ENCODE results near the gene HK3.

Gene HK3

DNA sequence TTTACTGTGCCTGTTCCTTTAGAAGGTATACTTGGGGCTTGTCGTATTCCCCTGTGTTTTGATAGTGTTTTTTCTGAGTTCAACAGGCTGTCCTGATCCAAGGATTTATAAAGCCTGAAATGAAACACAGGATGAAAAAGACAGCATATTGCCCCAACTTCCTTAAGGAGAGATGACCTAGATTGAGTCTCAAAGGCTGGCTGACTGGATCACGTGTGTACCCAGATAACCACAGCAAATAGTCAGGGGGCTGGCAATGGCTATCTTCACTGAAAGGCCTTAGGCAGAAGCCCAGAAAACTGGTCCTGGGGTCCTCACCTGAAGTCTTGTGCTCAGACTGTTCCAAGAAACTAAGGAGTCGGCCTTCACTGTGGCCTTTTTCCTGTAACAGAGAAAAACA, 7.7 kb upstream of the HK3 start:
- TF ChIP-seq, protein P1, sequence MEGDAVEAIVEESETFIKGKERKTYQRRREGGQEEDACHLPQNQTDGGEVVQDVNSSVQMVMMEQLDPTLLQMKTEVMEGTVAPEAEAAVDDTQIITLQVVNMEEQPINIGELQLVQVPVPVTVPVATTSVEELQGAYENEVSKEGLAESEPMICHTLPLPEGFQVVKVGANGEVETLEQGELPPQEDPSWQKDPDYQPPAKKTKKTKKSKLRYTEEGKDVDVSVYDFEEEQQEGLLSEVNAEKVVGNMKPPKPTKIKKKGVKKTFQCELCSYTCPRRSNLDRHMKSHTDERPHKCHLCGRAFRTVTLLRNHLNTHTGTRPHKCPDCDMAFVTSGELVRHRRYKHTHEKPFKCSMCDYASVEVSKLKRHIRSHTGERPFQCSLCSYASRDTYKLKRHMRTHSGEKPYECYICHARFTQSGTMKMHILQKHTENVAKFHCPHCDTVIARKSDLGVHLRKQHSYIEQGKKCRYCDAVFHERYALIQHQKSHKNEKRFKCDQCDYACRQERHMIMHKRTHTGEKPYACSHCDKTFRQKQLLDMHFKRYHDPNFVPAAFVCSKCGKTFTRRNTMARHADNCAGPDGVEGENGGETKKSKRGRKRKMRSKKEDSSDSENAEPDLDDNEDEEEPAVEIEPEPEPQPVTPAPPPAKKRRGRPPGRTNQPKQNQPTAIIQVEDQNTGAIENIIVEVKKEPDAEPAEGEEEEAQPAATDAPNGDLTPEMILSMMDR (IDR thresholded peaks at IDR 0.05; ENCODE audit: borderline replicate concordance, control extremely low read depth, extremely low read depth, insufficient read depth, missing control alignments), result no peak
- in situ Hi-C loops (cut with MboI; ENCODE audit: low sequenced_read_pairs, unreplicated experiment), result no loop called here
- no peak for DNase-seq (ENCODE audit: low spot score)

DNA sequence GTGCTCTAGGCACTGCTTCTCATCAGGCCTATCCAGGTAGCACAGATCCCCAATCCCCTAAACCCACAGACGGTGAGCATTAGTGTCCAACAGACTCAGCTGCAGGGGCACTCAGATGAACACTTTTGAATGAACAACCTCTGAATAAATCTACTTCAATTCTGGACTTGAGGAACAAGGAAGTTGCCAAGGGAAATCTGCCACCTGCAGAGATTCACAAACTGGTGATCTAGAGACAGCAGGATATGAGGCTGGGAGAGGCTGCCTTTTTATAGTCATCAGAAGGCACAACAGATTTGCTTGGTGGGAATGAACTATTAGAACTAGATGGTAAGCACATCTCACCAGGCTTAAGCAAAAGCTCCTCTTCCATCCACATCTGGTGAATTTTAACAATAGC, 7.0 kb upstream of the HK3 start:
- in situ Hi-C loops (cut with MboI; ENCODE audit: low sequenced_read_pairs, unreplicated experiment), result no loop called here
- TF ChIP-seq, protein P1 (IDR thresholded peaks at IDR 0.05; ENCODE audit: borderline replicate concordance, control extremely low read depth, extremely low read depth, insufficient read depth, missing control alignments), result no peak
- DNase-seq (ENCODE audit: low spot score), result no peak

DNA sequence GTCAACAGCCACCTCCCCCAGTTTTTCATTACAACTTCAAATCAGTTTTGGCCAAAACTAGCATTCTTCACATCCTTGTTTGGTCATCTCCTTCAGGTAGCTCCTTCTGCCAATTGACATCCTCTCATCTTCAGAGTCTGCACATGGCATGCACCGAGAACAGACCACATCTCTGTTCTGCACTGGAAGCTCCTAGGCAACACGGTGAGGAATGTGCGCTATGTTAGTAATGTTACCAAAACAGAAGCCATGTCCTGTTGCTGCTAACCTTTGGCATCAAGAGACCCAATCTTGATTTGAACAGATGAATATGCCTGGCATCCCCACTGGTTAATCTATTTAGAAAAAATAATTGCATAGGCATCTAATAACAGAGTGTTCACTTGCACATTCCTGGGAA, 5.1 kb upstream of the HK3 start:
- no peak for DNase-seq (ENCODE audit: low spot score)
- in situ Hi-C loops (cut with MboI; ENCODE audit: low sequenced_read_pairs, unreplicated experiment), result no loop called here
- TF ChIP-seq, protein P1 (IDR thresholded peaks at IDR 0.05; ENCODE audit: borderline replicate concordance, control extremely low read depth, extremely low read depth, insufficient read depth, missing control alignments), result no peak

DNA sequence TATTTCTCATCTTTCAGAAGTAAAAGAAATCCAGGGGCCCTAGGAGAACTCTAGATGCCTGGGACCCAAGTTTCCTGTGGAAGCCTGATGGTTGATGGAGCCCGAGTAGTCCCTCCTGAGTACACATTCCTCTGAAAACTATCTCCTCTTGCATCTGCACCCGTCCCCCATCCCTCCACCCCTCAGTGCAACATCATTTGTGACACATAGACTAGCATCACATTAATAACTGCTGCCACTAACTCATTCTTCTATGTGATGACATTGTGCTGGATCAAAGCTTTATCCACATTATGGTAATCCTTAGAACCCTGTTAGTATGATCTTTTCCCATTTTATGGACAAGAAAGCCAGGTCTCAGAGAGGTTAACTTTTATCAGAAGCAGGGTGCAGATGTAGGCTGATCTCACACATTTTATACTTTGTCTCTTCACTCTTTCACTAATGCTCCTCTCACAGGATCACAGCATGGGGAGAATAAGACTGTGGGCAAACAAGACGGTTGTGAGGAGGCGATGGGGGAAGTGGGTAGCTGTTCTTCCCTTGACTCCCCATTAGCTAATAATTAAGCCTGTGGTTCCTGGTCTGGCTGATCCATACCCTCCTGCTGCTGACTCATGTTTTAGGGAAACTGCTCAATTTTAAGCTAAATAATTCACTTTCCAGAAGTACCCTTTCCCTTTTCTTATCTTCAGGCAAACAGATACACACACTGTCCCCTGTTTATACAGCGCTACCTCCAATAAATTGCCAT, 3.9 kb upstream of the HK3 start:
- TF ChIP-seq, protein P1 (IDR thresholded peaks at IDR 0.05; ENCODE audit: borderline replicate concordance, control extremely low read depth, extremely low read depth, insufficient read depth, missing control alignments), result no peak
- DNase-seq (ENCODE audit: low spot score), result no peak
- in situ Hi-C loops (cut with MboI; ENCODE audit: low sequenced_read_pairs, unreplicated experiment), result no loop called here

DNA sequence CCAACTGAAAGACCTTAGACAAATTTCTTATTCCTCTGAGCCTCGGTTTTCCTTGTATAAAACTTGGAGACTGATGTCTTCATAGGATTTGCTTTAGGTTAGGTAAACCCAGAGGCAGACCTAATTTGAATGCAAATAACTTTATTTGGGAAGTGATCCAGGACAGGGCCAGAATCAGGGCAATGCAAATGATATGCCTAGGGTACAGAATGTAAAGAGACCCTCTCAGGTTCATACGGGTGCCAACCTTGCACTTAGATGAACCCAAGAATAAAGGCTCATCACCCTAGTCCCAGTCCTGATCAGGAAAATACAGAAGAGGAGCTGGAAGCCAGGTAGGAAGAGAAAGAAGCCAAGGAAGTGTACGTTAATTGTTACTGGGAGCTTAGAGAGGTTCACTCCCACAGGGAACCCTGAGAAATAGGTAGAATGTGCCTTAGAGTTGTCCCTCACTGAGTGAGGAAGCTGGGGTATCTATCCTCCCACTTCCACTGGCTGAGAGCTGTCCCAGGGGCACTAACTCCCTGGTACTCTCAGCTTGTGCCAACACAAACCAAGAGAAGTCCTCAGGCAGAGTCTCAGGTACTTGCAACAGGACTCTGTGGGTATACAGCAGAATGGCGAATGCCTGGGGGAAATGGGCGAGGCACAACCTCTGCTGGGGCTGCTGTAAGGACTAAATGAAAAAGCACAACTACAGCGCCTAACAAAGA, 3.1 kb upstream of the HK3 start:
- in situ Hi-C loops (cut with MboI; ENCODE audit: low sequenced_read_pairs, unreplicated experiment), result no loop called here

DNA sequence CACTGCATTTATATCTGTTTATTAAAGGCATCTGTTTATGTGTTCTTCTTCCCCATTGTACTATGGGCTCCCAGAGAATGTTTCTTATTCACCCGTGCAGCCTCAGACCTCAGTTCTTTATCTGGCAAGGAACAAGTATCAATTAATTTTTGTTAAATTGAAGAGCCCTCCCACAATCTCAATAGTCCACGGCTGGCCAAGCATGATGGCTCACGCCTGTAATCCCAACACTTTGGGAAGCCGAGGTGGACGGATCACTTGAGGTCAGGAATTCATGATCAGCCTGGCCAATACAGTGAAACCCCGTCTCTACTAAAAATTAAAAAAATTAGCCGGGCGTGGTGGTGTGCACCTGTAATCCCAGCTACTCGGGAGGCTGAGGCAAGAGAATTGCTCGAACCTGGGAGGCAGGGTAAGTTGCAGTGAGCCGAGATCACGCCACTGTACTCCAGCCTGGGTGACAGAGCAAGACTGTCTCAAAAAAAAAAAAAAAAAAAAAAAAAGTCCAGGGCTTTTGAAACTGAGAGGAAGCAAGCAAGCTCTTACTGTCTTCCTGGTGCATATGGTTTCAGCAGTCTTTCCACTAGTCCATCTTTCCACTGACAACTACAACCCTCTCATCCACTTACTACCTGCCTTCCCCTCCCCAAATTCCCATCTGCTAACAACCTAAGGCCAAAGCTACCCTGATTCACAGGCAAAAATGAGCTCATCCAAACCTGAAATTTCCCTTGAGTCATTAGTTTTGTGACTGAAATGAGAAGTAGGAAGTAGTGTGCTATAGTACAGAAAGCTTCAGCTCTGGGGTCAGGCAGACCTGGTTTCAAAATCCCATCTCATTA, 2.3 kb upstream of the HK3 start:
- in situ Hi-C loops (cut with MboI; ENCODE audit: low sequenced_read_pairs, unreplicated experiment), result no loop called here
- peak; percentile 58 for DNase-seq (ENCODE audit: low spot score)
- TF ChIP-seq, protein P1 (IDR thresholded peaks at IDR 0.05; ENCODE audit: borderline replicate concordance, control extremely low read depth, extremely low read depth, insufficient read depth, missing control alignments), result no peak

More for the DNA sequence above, 3.1 kb upstream of the HK3 start:
- no peak for DNase-seq (ENCODE audit: low spot score)
- TF ChIP-seq, protein P1 (IDR thresholded peaks at IDR 0.05; ENCODE audit: borderline replicate concordance, control extremely low read depth, extremely low read depth, insufficient read depth, missing control alignments), result no peak

All from GM13976 (cell line).